Tibial nerve (tissue), 4 donors: Measurements from ENCODE around the gene LPO. TPM values are rescaled to one million over a fixed set of nuclear protein-coding genes. Genes with fewer than 3 reads are reported as not detected.

Experiments used
- DNase-seq, 2 donors: peaks; one replicate each; pipeline ENCODE4 v3.0.0-alpha.2; 2019; ENCODE audit warnings: low spot score in 2 of 2
- H3K27ac ChIP-seq, 4 donors: fragments of 200-600 bp; sonication (generic) in 3 of 4; one replicate each; pipeline ENCODE4 v1.5.1; 2017 to 2019; ENCODE audit warnings: mild to moderate bottlenecking in 1 of 4
- H3K27me3 ChIP-seq, 2 donors: fragments of 200-600 bp; sonication (generic) in 1 of 2; one replicate each; pipeline versions ENCODE4 v1.5.1 to v1.6.0; 2017 to 2019
- H3K36me3 ChIP-seq, 3 donors: fragments of 200-600 bp; sonication (generic); one replicate each; pipeline ENCODE4 v1.5.1; 2018 to 2019
- H3K4me1 ChIP-seq, 4 donors: fragments of 200-600 bp; sonication (generic) in 3 of 4; one replicate each; pipeline ENCODE4 v1.5.1; 2017 to 2019
- H3K4me3 ChIP-seq, 4 donors: fragments of 200-600 bp; sonication (generic) in 3 of 4; one replicate each; pipeline ENCODE4 v1.5.1; 2017 to 2019; ENCODE audit warnings: mild to moderate bottlenecking in 1 of 4, moderate library complexity in 1 of 4
- H3K9me3 ChIP-seq, 4 donors: fragments of 200-600 bp; sonication (generic) in 3 of 4; one replicate each; pipeline ENCODE4 v1.5.1; 2017 to 2019
- EP300 ChIP-seq, 2 donors: sonication (generic); formaldehyde crosslinking; IDR thresholded peaks; one replicate each; pipeline ENCODE4 v1.6.1; 2017; ENCODE audit warnings: antibody characterized with exemption in 2 of 2, mild to moderate bottlenecking in 1 of 2
- POLR2A ChIP-seq, 2 donors: fragments of 450-650 bp; IDR thresholded peaks; one replicate each; pipeline ENCODE4 v1.6.1; 2017; ENCODE audit warnings: antibody characterized with exemption in 2 of 2, mild to moderate bottlenecking in 2 of 2, moderate library complexity in 2 of 2
- WGBS, 2 donors: methylation state at CpG; one replicate each; pipeline ENCODE4 v1.1.5; 2018; 5-methylcytosine and 5-hydroxymethylcytosine counted together
- total RNA-seq, 4 donors: library from RNA; depleted of rRNA; stranded (reverse); fragments of >200 nt; gene quantifications; one replicate each; pipeline ENCODE4 v1.1.0, GENCODE V29; 2016
- TF ChIP-seq, protein P1 (sequence below), 5 experiments: fragments of 200-600 bp in 3 of 5; fragments of 450-650 bp in 2 of 5; sonication (generic) in 3 of 5; IDR thresholded peaks; one replicate each; pipeline ENCODE4 v1.5.1; 2016 to 2019; ENCODE audit warnings: antibody characterized with exemption in 5 of 5, mild to moderate bottlenecking in 3 of 5, moderate library complexity in 2 of 5

LPO gene
- total RNA-seq, 4 donors from 2014 or later = not detected

- Histone ChIP-seq H3K4me3 (no peak overlapping the region), H3K27me3 (peaks cover 0 to 63% of the 10 kb centered on the region in 2 donors), H3K36me3 (no peaks in the 10 kb centered on the region), H3K9me3 (no peaks in the 10 kb centered on the region), H3K27ac (no peak overlapping the region), H3K4me1 (no peaks in the 10 kb centered on the region)
- WGBS, 2 donors = 14 to 16% methylated on average over 4 of the region's 4 CpGs
- DNase-seq = no peak
- no peak for TF ChIP-seq POLR2A (IDR thresholded peaks at IDR 0.05)
- TF ChIP-seq, protein P1, sequence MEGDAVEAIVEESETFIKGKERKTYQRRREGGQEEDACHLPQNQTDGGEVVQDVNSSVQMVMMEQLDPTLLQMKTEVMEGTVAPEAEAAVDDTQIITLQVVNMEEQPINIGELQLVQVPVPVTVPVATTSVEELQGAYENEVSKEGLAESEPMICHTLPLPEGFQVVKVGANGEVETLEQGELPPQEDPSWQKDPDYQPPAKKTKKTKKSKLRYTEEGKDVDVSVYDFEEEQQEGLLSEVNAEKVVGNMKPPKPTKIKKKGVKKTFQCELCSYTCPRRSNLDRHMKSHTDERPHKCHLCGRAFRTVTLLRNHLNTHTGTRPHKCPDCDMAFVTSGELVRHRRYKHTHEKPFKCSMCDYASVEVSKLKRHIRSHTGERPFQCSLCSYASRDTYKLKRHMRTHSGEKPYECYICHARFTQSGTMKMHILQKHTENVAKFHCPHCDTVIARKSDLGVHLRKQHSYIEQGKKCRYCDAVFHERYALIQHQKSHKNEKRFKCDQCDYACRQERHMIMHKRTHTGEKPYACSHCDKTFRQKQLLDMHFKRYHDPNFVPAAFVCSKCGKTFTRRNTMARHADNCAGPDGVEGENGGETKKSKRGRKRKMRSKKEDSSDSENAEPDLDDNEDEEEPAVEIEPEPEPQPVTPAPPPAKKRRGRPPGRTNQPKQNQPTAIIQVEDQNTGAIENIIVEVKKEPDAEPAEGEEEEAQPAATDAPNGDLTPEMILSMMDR (IDR thresholded peaks at IDR 0.05) = no peak
- no peak for TF ChIP-seq EP300 (IDR thresholded peaks at IDR 0.05)
These were observed 3.9 kb downstream of the LPO start for GRCh38 chr17:58242171-58242784.

GRCh38 chr17:58244963-58245362 is 6.6 kb downstream of the LPO start:
- no peaks in the 10 kb centered on the region for H3K36me3 ChIP-seq
- no peaks in the 10 kb centered on the region for H3K9me3 ChIP-seq
- no peak overlapping the region for H3K27ac ChIP-seq
- H3K4me1 ChIP-seq = peaks cover 0 to 12% (median 3%) of the 10 kb centered on the region in 4 donors
- no peak for DNase-seq
- 58 to 59% methylated on average over 6 of the region's 6 CpGs for WGBS, 2 donors
- no peak for TF ChIP-seq EP300 (IDR thresholded peaks at IDR 0.05)
- TF ChIP-seq, protein P1 (IDR thresholded peaks at IDR 0.05) = no peak
- TF ChIP-seq POLR2A (IDR thresholded peaks at IDR 0.05) = no peak
- no peak overlapping the region for H3K4me3 ChIP-seq
- H3K27me3 ChIP-seq = peaks cover 0 to 58% of the 10 kb centered on the region in 2 donors

GRCh38 chr17:58245428-58246103 is 7.2 kb downstream of the LPO start:
- peaks cover 0 to 14% (median 3%) of the 10 kb centered on the region in 4 donors for H3K4me1 ChIP-seq

DNA sequence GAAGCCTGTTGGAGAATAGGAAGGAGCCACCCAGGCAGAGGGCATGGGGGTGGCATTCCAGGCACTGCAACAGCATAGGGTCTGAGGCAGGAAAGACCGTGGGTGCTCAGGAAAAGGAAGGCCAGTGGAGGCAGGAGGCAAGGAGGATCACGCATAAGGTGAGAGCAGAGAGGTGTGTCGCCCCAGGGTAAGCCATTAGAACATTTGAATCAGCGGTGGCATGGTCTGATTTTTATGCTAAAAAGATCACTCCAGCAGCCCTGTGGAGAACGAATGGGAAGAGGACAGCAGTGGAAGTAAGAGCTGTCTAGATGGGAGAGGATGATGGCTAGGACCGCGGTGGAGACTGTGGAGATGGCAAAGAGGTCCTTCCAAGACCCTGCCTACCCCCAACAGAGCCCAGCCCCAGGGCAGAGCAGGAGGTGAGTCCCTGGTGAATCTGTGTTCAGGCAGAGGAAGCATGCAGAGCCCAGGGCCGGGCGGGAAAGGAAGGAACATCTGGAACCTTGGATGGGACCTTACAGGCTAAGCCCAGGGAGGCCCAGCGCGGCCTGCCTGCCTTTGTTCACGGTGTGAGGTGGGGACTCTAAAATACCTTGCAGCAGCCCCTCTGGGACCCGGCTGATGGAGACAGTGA is 7.8 kb downstream of the LPO start:
- TF ChIP-seq POLR2A (IDR thresholded peaks at IDR 0.05) (no peak), EP300 (IDR thresholded peaks at IDR 0.05) (no peak)
- TF ChIP-seq, protein P1 (IDR thresholded peaks at IDR 0.05) = no peak
- H3K4me1 ChIP-seq = peaks cover 0 to 14% (median 3%) of the 10 kb centered on the region in 4 donors
- H3K9me3 ChIP-seq = no peaks in the 10 kb centered on the region
- peaks cover 0 to 52% of the 10 kb centered on the region in 2 donors for H3K27me3 ChIP-seq
- WGBS, 2 donors = 73 to 80% methylated on average over 9 to 13 of the region's 13 CpGs
- no peak overlapping the region for H3K4me3 ChIP-seq
- no peak overlapping the region for H3K27ac ChIP-seq
- DNase-seq = no peak
- no peaks in the 10 kb centered on the region for H3K36me3 ChIP-seq

More at GRCh38 chr17:58245428-58246103, 7.2 kb downstream of the LPO start:
- Histone ChIP-seq H3K4me3 (no peak overlapping the region), H3K9me3 (no peaks in the 10 kb centered on the region), H3K27me3 (peaks cover 0 to 53% of the 10 kb centered on the region in 2 donors), H3K36me3 (no peaks in the 10 kb centered on the region), H3K27ac (no peak overlapping the region)
- TF ChIP-seq POLR2A (IDR thresholded peaks at IDR 0.05) (no peak), EP300 (IDR thresholded peaks at IDR 0.05) (no peak)
- TF ChIP-seq, protein P1 (IDR thresholded peaks at IDR 0.05) = no peak
- WGBS, 2 donors = 49 to 53% methylated on average over 10 of the region's 10 CpGs
- no peak for DNase-seq

GRCh38 chr17:58246781-58247180 is 8.4 kb downstream of the LPO start:
- 68 to 76% methylated on average over 1 of the region's 1 CpG for WGBS, 2 donors
- peaks cover 0 to 49% of the 10 kb centered on the region in 2 donors for H3K27me3 ChIP-seq
- no peaks in the 10 kb centered on the region for H3K9me3 ChIP-seq
- peaks cover 0 to 14% (median 3%) of the 10 kb centered on the region in 4 donors for H3K4me1 ChIP-seq
- H3K36me3 ChIP-seq = no peaks in the 10 kb centered on the region
- H3K4me3 ChIP-seq = no peak overlapping the region
- H3K27ac ChIP-seq = no peak overlapping the region
- TF ChIP-seq POLR2A (IDR thresholded peaks at IDR 0.05) (no peak), EP300 (IDR thresholded peaks at IDR 0.05) (no peak)
- TF ChIP-seq, protein P1 (IDR thresholded peaks at IDR 0.05) = no peak
- DNase-seq = no peak
